TTC549 (cell line): ENCODE results near the gene SPTAN1.

Source experiments
- FAIRE-seq: peaks from 2 replicates; lab custom pipeline; 2012; peaks lifted over from hg19 to GRCh38; lab: Jason Lieb, UNC

The SPTAN1 gene

DNA sequence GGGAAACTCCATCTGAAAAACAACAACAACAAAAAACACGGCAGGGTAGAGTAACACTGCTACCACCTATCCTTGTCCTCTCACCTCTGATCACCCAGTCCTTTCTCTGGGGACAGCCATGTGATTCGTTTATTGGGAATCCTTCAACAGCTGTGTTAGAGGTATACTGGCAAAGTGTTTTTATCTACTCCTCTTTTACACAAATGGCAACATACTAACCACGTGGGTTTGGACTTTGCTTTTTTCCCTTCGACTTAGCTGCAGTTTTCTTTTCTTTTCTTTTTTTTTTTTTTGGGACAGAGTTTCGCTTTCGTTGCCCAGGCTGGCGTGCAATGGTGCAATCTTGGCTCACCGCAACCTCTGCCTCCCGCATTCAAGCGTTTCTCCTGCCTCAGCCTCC, 125.4 kb downstream of the SPTAN1 start:
- FAIRE-seq, result no peak
